GM23248 (cell line): ENCODE measurements around the gene ZDHHC22. TPM values are rescaled to one million over a fixed set of nuclear protein-coding genes. Genes with fewer than 3 reads are reported as not detected.

Experiments
- DNase-seq: peaks from one replicate; pipeline ENCODE4 v3.0.0-alpha.2; 2015
- H2AFZ ChIP-seq: fragments of 200-600 bp; sonication (generic); 2 replicates; pipeline ENCODE4 v1.6.1; 2016; ENCODE audit warnings: antibody characterized with exemption
- H3F3A ChIP-seq: fragments of 200-600 bp; sonication (generic); 2 replicates; pipeline ENCODE4 v1.6.1; 2016; ENCODE audit warnings: mild to moderate bottlenecking, antibody characterized with exemption, mixed run types; ENCODE audit not compliant: insufficient read depth
- H3K27ac ChIP-seq: fragments of 200-600 bp; sonication (generic); 2 replicates; pipeline ENCODE4 v1.5.1; 2016; ENCODE audit warnings: mild to moderate bottlenecking
- H3K27me3 ChIP-seq: fragments of 200-600 bp; sonication (generic); replicated peaks from 2 replicates; pipeline ENCODE4 v1.6.1; 2016; ENCODE audit warnings: mild to moderate bottlenecking; ENCODE audit not compliant: insufficient read depth
- H3K36me3 ChIP-seq: fragments of 200-600 bp; sonication (generic); 2 replicates; pipeline ENCODE4 v1.6.1; 2016; ENCODE audit warnings: low read depth, mild to moderate bottlenecking
- H3K4me1 ChIP-seq: fragments of 200-600 bp; sonication (generic); 2 replicates; pipeline ENCODE4 v1.6.1; 2016; ENCODE audit warnings: mild to moderate bottlenecking; ENCODE audit not compliant: insufficient read depth
- H3K4me2 ChIP-seq: fragments of 200-600 bp; sonication (generic); one replicate; pipeline ENCODE4 v1.6.1; 2016; ENCODE audit warnings: mild to moderate bottlenecking; ENCODE audit not compliant: unreplicated experiment
- H3K4me3 ChIP-seq: fragments of 200-600 bp; sonication (generic); 2 replicates; pipeline ENCODE4 v1.5.1; 2016; ENCODE audit warnings: mild to moderate bottlenecking
- H3K79me2 ChIP-seq: fragments of 200-600 bp; sonication (generic); 2 replicates; pipeline ENCODE4 v1.6.1; 2016; ENCODE audit warnings: mild to moderate bottlenecking; ENCODE audit not compliant: insufficient read depth
- H3K9ac ChIP-seq: fragments of 200-600 bp; sonication (generic); 2 replicates; pipeline ENCODE4 v1.6.1; 2016; ENCODE audit warnings: mild to moderate bottlenecking
- H3K9me2 ChIP-seq: fragments of 200-600 bp; sonication (generic); 2 replicates; pipeline ENCODE4 v1.6.1; 2016; ENCODE audit warnings: mixed run types, mild to moderate bottlenecking, moderate library complexity; ENCODE audit not compliant: insufficient read depth
- H3K9me3 ChIP-seq: fragments of 200-600 bp; sonication (generic); one replicate; pipeline ENCODE4 v1.6.1; 2017; ENCODE audit warnings: low read depth
- H4K20me1 ChIP-seq: fragments of 200-600 bp; sonication (generic); 2 replicates; pipeline ENCODE4 v1.6.0; 2016; ENCODE audit not compliant: insufficient read depth
- EZH2 ChIP-seq: fragments of 200-600 bp; sonication (generic); IDR thresholded peaks from 2 replicates; pipeline ENCODE4 v1.6.1; 2018; ENCODE audit warnings: antibody characterized with exemption, mild to moderate bottlenecking; ENCODE audit not compliant: insufficient read depth, poor library complexity, severe bottlenecking
- EZH2phosphoT487 ChIP-seq: fragments of 200-600 bp; sonication (generic); IDR thresholded peaks from 2 replicates; pipeline ENCODE4 v1.6.1; 2018; ENCODE audit warnings: antibody characterized with exemption, moderate library complexity, mild to moderate bottlenecking, low read depth; ENCODE audit not compliant: insufficient read depth
- WGBS, 2 experiments: methylation state at CpG; one replicate each; pipeline ENCODE4 v1.1.6; 2015 to 2017; ENCODE audit warnings: low lambda C conversion rate in 2 of 2, low coverage in 1 of 2; ENCODE audit errors: missing lambda C conversion rate in 2 of 2; 5-methylcytosine and 5-hydroxymethylcytosine counted together
- in situ Hi-C: fragments of 300-500 bp; cut with MboI; formaldehyde crosslinking; loops from 2 replicates; pipeline ENCODE4 v1.15.0; 2020
- polyA plus RNA-seq: library from polyadenylated mRNA; unstranded; fragments of >200 nt; fragmentation: Nextera tagmentation; extraction: Ambion mirVana; gene quantifications from 2 replicates; pipeline ENCODE4 v1.2.1, GENCODE V29; 2016
- total RNA-seq: library from RNA; depleted of rRNA; stranded (reverse); fragments of >200 nt; shearing (Covaris generic); gene quantifications from 2 replicates; pipeline ENCODE4 v1.2.3, GENCODE V29; 2014

The ZDHHC22 gene
- total and polyA plus RNA-seq, 2 experiments from 2014 or later, result not detected

- no peaks in the 10 kb centered on the region for H3K4me1 ChIP-seq
- no peak overlapping the region for H2AFZ ChIP-seq
- no peak overlapping the region for H3K4me2 ChIP-seq
- DNase-seq, result no peak
- no peaks in the 10 kb centered on the region for H3K79me2 ChIP-seq
- in situ Hi-C loops, result loop anchor here (25.0 kb wide), 1 partner anchor 376 kb away; no protein-coding TSS in a partner anchor
- H3K9ac ChIP-seq, result no peak overlapping the region
- no peaks in the 10 kb centered on the region for H3F3A ChIP-seq
- no peaks in the 10 kb centered on the region for H3K36me3 ChIP-seq
- H3K27me3 ChIP-seq, result no peaks in the 10 kb centered on the region; the same call in 1 of the 2 replicates
- TF ChIP-seq EZH2, result no peak
- TF ChIP-seq EZH2phosphoT487, result no peak
- H3K27ac ChIP-seq, result no peak overlapping the region
- H3K9me2 ChIP-seq, result no peaks in the 10 kb centered on the region
- H3K4me3 ChIP-seq, result no peak overlapping the region
- 65 to 70% methylated on average over 2 of the region's 2 CpGs for WGBS, 2 experiments
- no peaks in the 10 kb centered on the region for H4K20me1 ChIP-seq
- no peaks in the 10 kb centered on the region for H3K9me3 ChIP-seq
These were observed 52.9 kb downstream of the ZDHHC22 start for GRCh38 chr14:77088645-77089044.

GRCh38 chr14:77088219-77088618 lies 53.4 kb downstream of the ZDHHC22 start:
- Histone ChIP-seq H3K4me3 (no peak overlapping the region), H2AFZ (no peak overlapping the region), H3K4me1 (no peaks in the 10 kb centered on the region), H3K79me2 (no peaks in the 10 kb centered on the region), H3K4me2 (no peak overlapping the region), H3K9ac (no peak overlapping the region), H3K9me3 (no peaks in the 10 kb centered on the region), H3K36me3 (no peaks in the 10 kb centered on the region), H3F3A (no peaks in the 10 kb centered on the region), H4K20me1 (no peaks in the 10 kb centered on the region), H3K27me3 (no peaks in the 10 kb centered on the region; the same call in 1 of the 2 replicates), H3K27ac (no peak overlapping the region), H3K9me2 (no peaks in the 10 kb centered on the region)
- TF ChIP-seq EZH2phosphoT487, result no peak
- TF ChIP-seq EZH2, result no peak
- 48 to 49% methylated on average over 5 of the region's 5 CpGs for WGBS, 2 experiments
- DNase-seq, result no peak
- in situ Hi-C loops, result loop anchor here (25.0 kb wide), 1 partner anchor 376 kb away; no protein-coding TSS in a partner anchor

GRCh38 chr14:77087631-77088030 lies 54.0 kb downstream of the ZDHHC22 start:
- H3K79me2 ChIP-seq, result no peaks in the 10 kb centered on the region
- H3K4me1 ChIP-seq, result no peaks in the 10 kb centered on the region
- WGBS, 2 experiments, result 17 to 23% methylated on average over 3 of the region's 3 CpGs
- H3K9ac ChIP-seq, result no peak overlapping the region
- no peak overlapping the region for H2AFZ ChIP-seq
- TF ChIP-seq EZH2, result no peak
- no peak for TF ChIP-seq EZH2phosphoT487
- no peaks in the 10 kb centered on the region for H3K9me2 ChIP-seq
- H3K4me3 ChIP-seq, result no peak overlapping the region
- H3F3A ChIP-seq, result no peaks in the 10 kb centered on the region
- H3K27me3 ChIP-seq, result no peaks in the 10 kb centered on the region; the same call in 1 of the 2 replicates
- H3K4me2 ChIP-seq, result no peak overlapping the region
- DNase-seq, result no peak
- H3K9me3 ChIP-seq, result no peaks in the 10 kb centered on the region
- H3K36me3 ChIP-seq, result no peaks in the 10 kb centered on the region
- H3K27ac ChIP-seq, result no peak overlapping the region
- no peaks in the 10 kb centered on the region for H4K20me1 ChIP-seq
- in situ Hi-C loops, result loop anchor here (25.0 kb wide), 1 partner anchor 375 kb away; no protein-coding TSS in a partner anchor

- Histone ChIP-seq H2AFZ (no peak overlapping the region), H3K9me3 (no peaks in the 10 kb centered on the region), H4K20me1 (no peaks in the 10 kb centered on the region), H3K27me3 (no peaks in the 10 kb centered on the region; the same call in 1 of the 2 replicates), H3K79me2 (no peaks in the 10 kb centered on the region), H3K4me2 (no peak overlapping the region), H3K36me3 (no peaks in the 10 kb centered on the region), H3F3A (no peaks in the 10 kb centered on the region), H3K4me3 (no peak overlapping the region), H3K27ac (no peak overlapping the region), H3K4me1 (no peaks in the 10 kb centered on the region), H3K9ac (no peak overlapping the region), H3K9me2 (no peaks in the 10 kb centered on the region)
- 85 to 92% methylated on average over 6 of the region's 6 CpGs for WGBS, 2 experiments
- TF ChIP-seq EZH2phosphoT487 (no peak), EZH2 (no peak)
- no peak for DNase-seq
- in situ Hi-C loops, result loop anchor here (25.0 kb wide), 1 partner anchor 375 kb away; no protein-coding TSS in a partner anchor
These were observed 54.6 kb downstream of the ZDHHC22 start for GRCh38 chr14:77086951-77087350.
